Smooth muscle cell (in vitro differentiated cells): ENCODE results near the gene RBFOX1. TPM values are rescaled to one million over a fixed set of nuclear protein-coding genes. Genes with fewer than 3 reads are reported as not detected.

ENCODE experiments used
- DNase-seq: peaks from one replicate; lab custom pipeline; 2025; ENCODE audit not compliant: unreplicated experiment; lab: John Stamatoyannopoulos, UW
- H2AFZ ChIP-seq: fragments of 200-600 bp; sonication (generic); 2 replicates; pipeline ENCODE4 v1.6.0; 2016; ENCODE audit warnings: antibody characterized with exemption, low read depth, mild to moderate bottlenecking
- H3F3A ChIP-seq: fragments of 200-600 bp; sonication (generic); 2 replicates; pipeline ENCODE4 v1.6.0; 2017; ENCODE audit warnings: antibody characterized with exemption, low read depth
- H3K27ac ChIP-seq: fragments of 200-600 bp; sonication (generic); 2 replicates; pipeline ENCODE4 v1.5.1; 2016; ENCODE audit warnings: low read depth, mild to moderate bottlenecking
- H3K27me3 ChIP-seq: fragments of 200-600 bp; sonication (generic); 2 replicates; pipeline ENCODE4 v1.6.1; 2016; ENCODE audit warnings: low read depth, mild to moderate bottlenecking
- H3K36me3 ChIP-seq: fragments of 200-600 bp; sonication (generic); 2 replicates; pipeline ENCODE4 v1.5.1; 2016; ENCODE audit warnings: low read depth
- H3K4me1 ChIP-seq: fragments of 200-600 bp; sonication (generic); 2 replicates; pipeline ENCODE4 v1.5.1; 2016; ENCODE audit warnings: low read depth
- H3K4me2 ChIP-seq: fragments of 200-600 bp; sonication (generic); 2 replicates; pipeline ENCODE4 v1.6.0; 2016; ENCODE audit warnings: mild to moderate bottlenecking
- H3K4me3 ChIP-seq: fragments of 200-600 bp; sonication (generic); 2 replicates; pipeline ENCODE4 v1.5.1; 2016; ENCODE audit warnings: mild to moderate bottlenecking
- H3K79me2 ChIP-seq: fragments of 200-600 bp; sonication (generic); 2 replicates; pipeline ENCODE4 v1.6.0; 2016; ENCODE audit warnings: low read depth, mild to moderate bottlenecking
- H3K9ac ChIP-seq: fragments of 200-600 bp; sonication (generic); 2 replicates; pipeline ENCODE4 v1.6.0; 2016; ENCODE audit warnings: low read depth
- H3K9me3 ChIP-seq: fragments of 200-600 bp; sonication (generic); replicated peaks from 2 replicates; pipeline ENCODE4 v1.5.1; 2016; ENCODE audit warnings: low read depth
- H4K20me1 ChIP-seq: fragments of 200-600 bp; sonication (generic); 2 replicates; pipeline ENCODE4 v1.6.0; 2016; ENCODE audit warnings: low read depth
- CTCF ChIP-seq: fragments of 200-600 bp; sonication (generic); IDR thresholded peaks from 2 replicates; pipeline ENCODE4 v1.5.1; 2017; ENCODE audit warnings: borderline replicate concordance, mild to moderate bottlenecking, antibody characterized with exemption; ENCODE audit not compliant: insufficient read depth, poor library complexity, severe bottlenecking
- WGBS: methylation state at CpG from one replicate; pipeline ENCODE4 v1.1.7; 2016; ENCODE audit warnings: low lambda C conversion rate; 5-methylcytosine and 5-hydroxymethylcytosine counted together
- polyA plus RNA-seq: library from polyadenylated mRNA; unstranded; fragments of >200 nt; fragmentation: Nextera tagmentation; extraction: Ambion mirVana; gene quantifications from 2 replicates; pipeline ENCODE4 v1.2.1, GENCODE V29; 2016
- total RNA-seq: library from RNA; depleted of rRNA; stranded (reverse); fragments of >200 nt; gene quantifications from 2 replicates; pipeline ENCODE4 v1.2.3, GENCODE V29; 2014

Gene RBFOX1
- total and polyA plus RNA-seq, 2 experiments from 2014 or later, result not detected

- Histone ChIP-seq H3K9me3 (no peaks in the 10 kb centered on the region), H3K4me2 (no peak overlapping the region), H3K27me3 (peaks cover 3% of the 10 kb centered on the region), H4K20me1 (no peaks in the 10 kb centered on the region), H3F3A (no peaks in the 10 kb centered on the region), H3K79me2 (no peaks in the 10 kb centered on the region), H3K4me1 (no peaks in the 10 kb centered on the region), H2AFZ (no peak overlapping the region), H3K27ac (no peak overlapping the region), H3K9ac (no peak overlapping the region), H3K4me3 (no peak overlapping the region), H3K36me3 (no peaks in the 10 kb centered on the region)
- no peak for TF ChIP-seq CTCF
- no peak for DNase-seq
- 87% methylated on average over 1 of the region's 1 CpG for WGBS
These were observed 16.8 kb upstream of the RBFOX1 start for GRCh38 chr16:7315813-7316212.

- Histone ChIP-seq H3K9ac (no peak overlapping the region), H2AFZ (no peak overlapping the region), H3K4me3 (no peak overlapping the region), H3K27ac (no peak overlapping the region), H3K79me2 (no peaks in the 10 kb centered on the region), H3F3A (no peaks in the 10 kb centered on the region), H4K20me1 (no peaks in the 10 kb centered on the region), H3K4me1 (no peaks in the 10 kb centered on the region), H3K27me3 (no peaks in the 10 kb centered on the region), H3K4me2 (no peak overlapping the region), H3K9me3 (no peaks in the 10 kb centered on the region), H3K36me3 (no peaks in the 10 kb centered on the region)
- no peak for TF ChIP-seq CTCF
- DNase-seq, result no peak
These were observed 16.3 kb upstream of the RBFOX1 start for GRCh38 chr16:7316281-7316888.

- Histone ChIP-seq H3K27ac (no peak overlapping the region), H3K36me3 (no peaks in the 10 kb centered on the region), H3K9me3 (no peaks in the 10 kb centered on the region), H3K79me2 (no peaks in the 10 kb centered on the region), H3K4me3 (no peak overlapping the region), H2AFZ (no peak overlapping the region), H3K4me2 (no peak overlapping the region), H3K4me1 (no peaks in the 10 kb centered on the region), H3K27me3 (no peaks in the 10 kb centered on the region), H3F3A (no peaks in the 10 kb centered on the region), H3K9ac (no peak overlapping the region), H4K20me1 (no peaks in the 10 kb centered on the region)
- 90% methylated on average over 5 of the region's 5 CpGs for WGBS
- no peak for DNase-seq
- TF ChIP-seq CTCF, result no peak
These were observed 14.7 kb upstream of the RBFOX1 start for GRCh38 chr16:7317982-7318381.

GRCh38 chr16:7318686-7319085 lies 14.0 kb upstream of the RBFOX1 start:
- no peaks in the 10 kb centered on the region for H3K9me3 ChIP-seq

More at GRCh38 chr16:7318686-7319085, 14.0 kb upstream of the RBFOX1 start:
- Histone ChIP-seq H3F3A (no peaks in the 10 kb centered on the region), H3K9ac (no peak overlapping the region), H3K79me2 (no peaks in the 10 kb centered on the region), H3K4me1 (no peaks in the 10 kb centered on the region), H3K4me2 (no peak overlapping the region), H3K36me3 (no peaks in the 10 kb centered on the region), H4K20me1 (no peaks in the 10 kb centered on the region), H2AFZ (no peak overlapping the region), H3K4me3 (no peak overlapping the region), H3K27ac (no peak overlapping the region), H3K27me3 (no peaks in the 10 kb centered on the region)
- no peak for DNase-seq
- WGBS, result 94% methylated on average over 7 of the region's 7 CpGs
- TF ChIP-seq CTCF, result no peak
